ENCODE results near the gene C1QTNF5.

GRCh38 chr11:119382101-119382500 lies 41.4 kb upstream of the C1QTNF5 start:
- TF ChIP-seq, protein P1, sequence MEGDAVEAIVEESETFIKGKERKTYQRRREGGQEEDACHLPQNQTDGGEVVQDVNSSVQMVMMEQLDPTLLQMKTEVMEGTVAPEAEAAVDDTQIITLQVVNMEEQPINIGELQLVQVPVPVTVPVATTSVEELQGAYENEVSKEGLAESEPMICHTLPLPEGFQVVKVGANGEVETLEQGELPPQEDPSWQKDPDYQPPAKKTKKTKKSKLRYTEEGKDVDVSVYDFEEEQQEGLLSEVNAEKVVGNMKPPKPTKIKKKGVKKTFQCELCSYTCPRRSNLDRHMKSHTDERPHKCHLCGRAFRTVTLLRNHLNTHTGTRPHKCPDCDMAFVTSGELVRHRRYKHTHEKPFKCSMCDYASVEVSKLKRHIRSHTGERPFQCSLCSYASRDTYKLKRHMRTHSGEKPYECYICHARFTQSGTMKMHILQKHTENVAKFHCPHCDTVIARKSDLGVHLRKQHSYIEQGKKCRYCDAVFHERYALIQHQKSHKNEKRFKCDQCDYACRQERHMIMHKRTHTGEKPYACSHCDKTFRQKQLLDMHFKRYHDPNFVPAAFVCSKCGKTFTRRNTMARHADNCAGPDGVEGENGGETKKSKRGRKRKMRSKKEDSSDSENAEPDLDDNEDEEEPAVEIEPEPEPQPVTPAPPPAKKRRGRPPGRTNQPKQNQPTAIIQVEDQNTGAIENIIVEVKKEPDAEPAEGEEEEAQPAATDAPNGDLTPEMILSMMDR (IDR thresholded peaks at IDR 0.05; ENCODE audit: low read depth, low read length), result no peak
- no peak for TF ChIP-seq POLR2A (IDR thresholded peaks at IDR 0.05; ENCODE audit: extremely low read depth, insufficient read length)
- no peak for TF ChIP-seq MYC (IDR thresholded peaks at IDR 0.05; ENCODE audit: low read depth, low read length)
